Measurements from ENCODE around the gene PAIP1. TPM values are rescaled to one million over a fixed set of nuclear protein-coding genes. Genes with fewer than 3 reads are reported as not detected.

PAIP1 gene
- total RNA-seq, 1 donor from 2014 or later, result 101 TPM

DNA sequence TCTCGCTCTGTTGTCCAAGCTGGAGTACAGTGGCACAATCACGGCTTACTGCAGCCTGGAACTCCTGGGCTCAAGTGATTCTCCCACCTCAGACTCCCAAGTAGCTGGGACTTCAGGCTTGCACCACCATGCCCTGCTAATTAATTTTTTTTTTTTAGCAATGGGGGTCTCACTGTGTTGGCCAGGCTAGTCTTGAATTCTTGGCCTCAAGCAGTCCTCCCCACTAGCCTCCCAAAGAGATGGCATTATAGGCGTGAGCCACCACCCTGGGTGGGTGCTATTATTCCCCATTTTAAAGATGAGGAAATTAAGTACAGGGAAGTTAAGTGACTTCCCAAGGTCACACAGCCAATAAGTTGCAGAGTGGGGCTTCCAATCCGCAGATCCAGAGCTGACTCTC, 47.8 kb upstream of the PAIP1 start:
- Mint-ChIP-seq H3K27me3 (ENCODE audit: low read depth, unreplicated experiment) (no peaks in the 10 kb centered on the region), H3K4me1 (ENCODE audit: low read depth, unreplicated experiment) (peaks cover 14% of the 10 kb centered on the region), H3K4me3 (ENCODE audit: unreplicated experiment) (no peak overlapping the region), H3K27ac (ENCODE audit: unreplicated experiment) (no peak overlapping the region), H3K9me3 (ENCODE audit: unreplicated experiment) (no peaks in the 10 kb centered on the region), H3K36me3 (ENCODE audit: low read depth, unreplicated experiment) (no peaks in the 10 kb centered on the region)
- DNase-seq (ENCODE audit: low read depth) (no peak), FAIRE-seq (no peak)
- no peaks in the 10 kb centered on the region for H3K36me3 ChIP-seq (ENCODE audit: insufficient read depth, low read length)
- no peak overlapping the region for H3K9ac ChIP-seq (ENCODE audit: low read length)
- no peaks in the 10 kb centered on the region for H3K27me3 ChIP-seq (ENCODE audit: insufficient read depth, low read length)
- H3K27ac ChIP-seq (ENCODE audit: low read depth, low read length), result no peak overlapping the region
- peaks cover 32% of the 10 kb centered on the region for H3K79me2 ChIP-seq (ENCODE audit: insufficient read depth, low read length)
- no peak overlapping the region for H2AFZ ChIP-seq (ENCODE audit: low read depth, low read length)
- TF ChIP-seq, protein P1, sequence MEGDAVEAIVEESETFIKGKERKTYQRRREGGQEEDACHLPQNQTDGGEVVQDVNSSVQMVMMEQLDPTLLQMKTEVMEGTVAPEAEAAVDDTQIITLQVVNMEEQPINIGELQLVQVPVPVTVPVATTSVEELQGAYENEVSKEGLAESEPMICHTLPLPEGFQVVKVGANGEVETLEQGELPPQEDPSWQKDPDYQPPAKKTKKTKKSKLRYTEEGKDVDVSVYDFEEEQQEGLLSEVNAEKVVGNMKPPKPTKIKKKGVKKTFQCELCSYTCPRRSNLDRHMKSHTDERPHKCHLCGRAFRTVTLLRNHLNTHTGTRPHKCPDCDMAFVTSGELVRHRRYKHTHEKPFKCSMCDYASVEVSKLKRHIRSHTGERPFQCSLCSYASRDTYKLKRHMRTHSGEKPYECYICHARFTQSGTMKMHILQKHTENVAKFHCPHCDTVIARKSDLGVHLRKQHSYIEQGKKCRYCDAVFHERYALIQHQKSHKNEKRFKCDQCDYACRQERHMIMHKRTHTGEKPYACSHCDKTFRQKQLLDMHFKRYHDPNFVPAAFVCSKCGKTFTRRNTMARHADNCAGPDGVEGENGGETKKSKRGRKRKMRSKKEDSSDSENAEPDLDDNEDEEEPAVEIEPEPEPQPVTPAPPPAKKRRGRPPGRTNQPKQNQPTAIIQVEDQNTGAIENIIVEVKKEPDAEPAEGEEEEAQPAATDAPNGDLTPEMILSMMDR (IDR thresholded peaks at IDR 0.05; ENCODE audit: insufficient read depth, low read depth, low read length), result no peak
- TF ChIP-seq EZH2 (IDR thresholded peaks at IDR 0.05; ENCODE audit: insufficient read depth, low read length), result no peak
- H3K4me3 ChIP-seq (ENCODE audit: insufficient read depth, low read depth, low read length), result no peak overlapping the region
- peak overlapping the region; percentile 100 for H3K4me2 ChIP-seq (ENCODE audit: low read length)
- peaks cover 18% of the 10 kb centered on the region for H3K4me1 ChIP-seq (ENCODE audit: insufficient read depth, low read length)
- no peaks in the 10 kb centered on the region for H4K20me1 ChIP-seq (ENCODE audit: insufficient read depth, low read length)
- H3K9me3 ChIP-seq (ENCODE audit: insufficient read depth, low read depth, low read length), result no peaks in the 10 kb centered on the region

DNA sequence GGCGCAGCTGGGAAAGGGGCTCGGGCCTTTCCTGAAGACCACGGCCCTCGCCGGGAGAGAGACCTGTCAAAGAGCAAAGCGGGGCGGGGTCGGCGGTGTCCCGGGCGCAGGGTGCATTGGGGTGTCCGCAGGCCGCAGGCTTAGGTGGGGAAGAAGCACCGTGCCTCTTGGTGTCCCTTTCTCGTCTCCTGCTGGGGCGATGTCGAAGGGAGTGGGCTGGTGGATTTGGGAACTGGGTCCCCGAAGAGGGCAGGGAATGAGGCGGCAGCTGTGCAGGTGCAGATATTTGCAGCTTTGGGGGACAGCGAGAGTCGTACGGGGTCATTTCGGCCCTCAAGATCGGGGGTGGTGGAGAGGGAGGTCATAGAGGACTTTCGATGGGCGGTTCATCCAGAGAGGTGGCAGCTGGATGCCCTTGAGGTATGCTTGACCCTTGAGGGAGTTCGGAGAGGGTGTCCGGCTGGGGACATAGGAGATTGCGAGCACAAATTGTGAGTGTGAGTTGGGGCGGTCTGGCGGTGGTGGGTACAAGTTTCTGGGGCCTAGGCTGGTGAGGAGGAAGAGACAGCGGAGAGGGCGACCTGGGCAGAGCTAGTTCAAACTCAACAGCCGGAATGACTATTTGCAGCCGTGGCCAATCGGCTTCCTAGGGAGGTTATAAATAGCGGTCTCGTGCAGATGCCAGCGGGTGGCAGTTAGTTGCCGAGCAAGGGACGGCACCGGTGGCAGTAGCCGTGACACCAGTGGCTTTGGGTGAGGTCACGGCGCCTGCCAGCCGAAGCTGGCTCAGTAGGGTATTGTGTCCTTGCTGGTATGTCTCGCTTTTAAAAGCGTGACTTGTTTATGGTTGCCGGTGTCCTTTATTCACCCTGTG, 46.7 kb upstream of the PAIP1 start:
- TF ChIP-seq, protein P1 (IDR thresholded peaks at IDR 0.05; ENCODE audit: insufficient read depth, low read depth, low read length), result no peak
- TF ChIP-seq EZH2 (IDR thresholded peaks at IDR 0.05; ENCODE audit: insufficient read depth, low read length), result no peak
- H3K79me2 ChIP-seq (ENCODE audit: insufficient read depth, low read length), result peaks cover 32% of the 10 kb centered on the region
- H3K27me3 Mint-ChIP-seq (ENCODE audit: low read depth, unreplicated experiment), result no peaks in the 10 kb centered on the region
- no peaks in the 10 kb centered on the region for H3K9me3 Mint-ChIP-seq (ENCODE audit: unreplicated experiment)
- no peaks in the 10 kb centered on the region for H3K9me3 ChIP-seq (ENCODE audit: insufficient read depth, low read depth, low read length)
- H4K20me1 ChIP-seq (ENCODE audit: insufficient read depth, low read length), result no peaks in the 10 kb centered on the region
- peak overlapping the region; percentile 85 for H3K4me3 ChIP-seq (ENCODE audit: insufficient read depth, low read depth, low read length)
- H3K27ac ChIP-seq (ENCODE audit: low read depth, low read length), result peak overlapping the region; percentile 76
- H3K9ac ChIP-seq (ENCODE audit: low read length), result peak overlapping the region; percentile 95
- FAIRE-seq, result no peak
- peaks cover 14% of the 10 kb centered on the region for H3K4me1 Mint-ChIP-seq (ENCODE audit: low read depth, unreplicated experiment)
- DNase-seq (ENCODE audit: low read depth), result peak; percentile 10
- no peaks in the 10 kb centered on the region for H3K27me3 ChIP-seq (ENCODE audit: insufficient read depth, low read length)
- H2AFZ ChIP-seq (ENCODE audit: low read depth, low read length), result peak overlapping the region; percentile 97
- peak overlapping the region; percentile 83 for H3K4me3 Mint-ChIP-seq (ENCODE audit: unreplicated experiment)
- H3K36me3 Mint-ChIP-seq (ENCODE audit: low read depth, unreplicated experiment), result no peaks in the 10 kb centered on the region
- no peaks in the 10 kb centered on the region for H3K36me3 ChIP-seq (ENCODE audit: insufficient read depth, low read length)
- peak overlapping the region; percentile 100 for H3K4me2 ChIP-seq (ENCODE audit: low read length)
- H3K27ac Mint-ChIP-seq (ENCODE audit: unreplicated experiment), result peak overlapping the region; percentile 1
- peaks cover 18% of the 10 kb centered on the region for H3K4me1 ChIP-seq (ENCODE audit: insufficient read depth, low read length)

Measured in astrocyte (in vitro differentiated cells and primary cell).